ENCODE results near the gene FTO. TPM values are rescaled to one million over a fixed set of nuclear protein-coding genes. Genes with fewer than 3 reads are reported as not detected.

FTO gene
- total and polyA plus RNA-seq, 2 of the 13 experiments (the other 11 are each of a cell fraction or from before 2014, with no cell fraction given) = 41.6 to 55.8 TPM

GRCh38 chr16:53672461-53672860 is 31.5 kb upstream of the FTO start (continued):
- 0 out of 2 replicates have a peak, but pooled peaks have one; percentile 40 for TF ChIP-seq TEF (CRISPR knock-in tag; IDR thresholded peaks at IDR 0.05)
- TF ChIP-seq SIX1 (CRISPR knock-in tag; IDR thresholded peaks at IDR 0.05; ENCODE audit: borderline replicate concordance) = peak; percentile 92
- TF ChIP-seq POGK (CRISPR knock-in tag; conservative IDR thresholded peaks at IDR 0.05) = 0 out of 2 replicates have a peak, but pooled peaks have one; percentile 45
- no peak for TF ChIP-seq CENPBD1 (CRISPR knock-in tag; IDR thresholded peaks at IDR 0.05; ENCODE audit: borderline replicate concordance, low read depth)
- TF ChIP-seq KIAA2018 (CRISPR knock-in tag; IDR thresholded peaks at IDR 0.05; ENCODE audit: borderline replicate concordance) = no peak
- no peak for TF ChIP-seq KMT2B (CRISPR knock-in tag; IDR thresholded peaks at IDR 0.05)
- TF ChIP-seq KLF12 (CRISPR knock-in tag; IDR thresholded peaks at IDR 0.05; ENCODE audit: borderline replicate concordance) = 0 out of 2 replicates have a peak, but pooled peaks have one; percentile 32
- peak; percentile 56; the same call in 1 of the 2 replicates for TF ChIP-seq AHDC1 (CRISPR knock-in tag; IDR thresholded peaks at IDR 0.05; ENCODE audit: borderline replicate concordance)
- no peak for TF ChIP-seq IKZF5 (CRISPR knock-in tag; IDR thresholded peaks at IDR 0.05)
